DOHH2 (cell line): ENCODE measurements around the gene FAM53B.

Experiments
- H3F3A ChIP-seq: fragments of 200-600 bp; sonication (generic), shearing (Covaris generic); 2 replicates; pipeline ENCODE4 v1.6.0; 2016; ENCODE audit warnings: antibody characterized with exemption, mild to moderate bottlenecking; ENCODE audit not compliant: control insufficient read depth, insufficient read depth
- H3K27ac ChIP-seq: fragments of 200-600 bp; sonication (generic); 2 replicates; pipeline ENCODE4 v1.5.1; 2014; ENCODE audit warnings: low read depth, mild to moderate bottlenecking, low read length, moderate library complexity
- H3K27me3 ChIP-seq: fragments of 200-600 bp; sonication (generic); 2 replicates; pipeline ENCODE4 v1.6.1; 2014; ENCODE audit warnings: mild to moderate bottlenecking, low read length, mixed read lengths; ENCODE audit not compliant: control insufficient read depth
- H3K36me3 ChIP-seq: fragments of 200-600 bp; sonication (generic); 2 replicates; pipeline ENCODE4 v1.6.1; 2014; ENCODE audit warnings: mild to moderate bottlenecking, low read length, moderate library complexity, mixed read lengths; ENCODE audit not compliant: control insufficient read depth
- H3K4me1 ChIP-seq: fragments of 200-600 bp; sonication (generic); 2 replicates; pipeline ENCODE4 v1.6.1; 2014; ENCODE audit warnings: mild to moderate bottlenecking, low read length, mixed read lengths; ENCODE audit not compliant: control insufficient read depth
- H3K4me2 ChIP-seq: fragments of 200-600 bp; sonication (generic); 2 replicates; pipeline ENCODE4 v1.6.0; 2014; ENCODE audit warnings: mild to moderate bottlenecking, low read length, moderate library complexity
- H3K4me3 ChIP-seq: fragments of 200-600 bp; sonication (generic); 2 replicates; pipeline ENCODE4 v1.5.1; 2014; ENCODE audit warnings: mild to moderate bottlenecking, low read length, mixed read lengths
- H3K79me2 ChIP-seq: fragments of 200-600 bp; sonication (generic); 2 replicates; pipeline ENCODE4 v1.6.1; 2014; ENCODE audit warnings: mild to moderate bottlenecking, low read length, mixed read lengths; ENCODE audit not compliant: control insufficient read depth
- H3K9me2 ChIP-seq: fragments of 200-600 bp; sonication (generic); replicated peaks from 2 replicates; pipeline ENCODE4 v1.6.1; 2014; ENCODE audit warnings: mild to moderate bottlenecking, low read length, mixed read lengths; ENCODE audit not compliant: control insufficient read depth
- H3K9me3 ChIP-seq: fragments of 200-600 bp; sonication (generic); 2 replicates; pipeline ENCODE4 v1.6.1; 2014; ENCODE audit warnings: antibody characterized with exemption, low read length, mixed read lengths; ENCODE audit not compliant: control insufficient read depth, insufficient read depth
- H4K20me1 ChIP-seq: fragments of 200-600 bp; sonication (generic); 2 replicates; pipeline ENCODE4 v1.6.0; 2014; ENCODE audit warnings: low read depth, mild to moderate bottlenecking, antibody characterized with exemption, low read length, moderate library complexity; ENCODE audit not compliant: control insufficient read depth, insufficient read depth
- CTCF ChIP-seq: fragments of 200-600 bp; sonication (generic); IDR thresholded peaks from one replicate; pipeline ENCODE4 v1.5.1; 2014; ENCODE audit warnings: antibody characterized with exemption, mild to moderate bottlenecking, low read depth, low read length; ENCODE audit not compliant: poor library complexity, severe bottlenecking
- EZH2phosphoT487 ChIP-seq: fragments of 200-600 bp; sonication (generic); IDR thresholded peaks from 2 replicates; pipeline ENCODE4 v1.6.1; 2017; ENCODE audit warnings: borderline replicate concordance, mild to moderate bottlenecking, antibody characterized with exemption, low read length, moderate library complexity, mixed read lengths

FAM53B gene

DNA sequence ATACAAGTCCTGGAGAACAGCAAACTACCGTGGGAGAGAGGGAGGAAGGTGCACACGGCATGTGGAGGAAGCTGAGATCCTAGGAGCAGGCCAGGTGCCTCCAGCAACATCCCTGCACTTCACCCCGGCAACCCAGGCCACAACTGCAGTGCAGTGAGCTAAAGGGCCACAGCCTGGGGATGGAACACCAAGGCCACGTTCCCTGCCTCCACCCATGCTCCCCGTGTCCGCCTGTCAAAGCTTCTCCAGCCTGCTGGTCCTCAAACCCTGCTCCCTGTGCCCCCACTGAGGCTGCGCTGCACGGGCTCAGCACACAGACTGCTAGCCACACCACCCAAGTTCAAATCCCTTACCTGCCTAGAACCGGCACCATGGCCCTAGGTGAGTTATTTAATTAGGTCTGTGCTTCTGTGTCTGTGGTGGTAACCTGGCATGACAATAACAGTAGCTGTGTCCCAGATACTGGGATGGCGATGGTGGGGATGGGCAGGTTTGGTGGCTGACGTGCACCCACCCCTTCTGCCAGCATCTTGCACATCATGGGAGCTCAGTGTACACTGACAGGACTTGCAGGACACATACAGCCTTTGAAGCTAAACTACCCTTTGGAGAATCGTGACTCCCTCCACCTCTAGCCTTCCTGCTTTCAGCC, 85.5 kb downstream of the FAM53B start:
- H3K36me3 ChIP-seq = peaks cover 7% of the 10 kb centered on the region; the same call in 1 of the 2 replicates
- no peak overlapping the region for H3K4me2 ChIP-seq
- no peaks in the 10 kb centered on the region for H3K9me2 ChIP-seq
- no peaks in the 10 kb centered on the region; the same call in 1 of the 2 replicates for H3F3A ChIP-seq
- TF ChIP-seq EZH2phosphoT487 (no peak), CTCF (no peak)
- H3K79me2 ChIP-seq = peaks cover 36% of the 10 kb centered on the region
- H3K27me3 ChIP-seq = no peaks in the 10 kb centered on the region
- H3K4me1 ChIP-seq = no peaks in the 10 kb centered on the region
- no peak overlapping the region for H3K4me3 ChIP-seq
- peaks cover 10% of the 10 kb centered on the region for H4K20me1 ChIP-seq
- no peaks in the 10 kb centered on the region for H3K9me3 ChIP-seq
- no peak overlapping the region for H3K27ac ChIP-seq

DNA sequence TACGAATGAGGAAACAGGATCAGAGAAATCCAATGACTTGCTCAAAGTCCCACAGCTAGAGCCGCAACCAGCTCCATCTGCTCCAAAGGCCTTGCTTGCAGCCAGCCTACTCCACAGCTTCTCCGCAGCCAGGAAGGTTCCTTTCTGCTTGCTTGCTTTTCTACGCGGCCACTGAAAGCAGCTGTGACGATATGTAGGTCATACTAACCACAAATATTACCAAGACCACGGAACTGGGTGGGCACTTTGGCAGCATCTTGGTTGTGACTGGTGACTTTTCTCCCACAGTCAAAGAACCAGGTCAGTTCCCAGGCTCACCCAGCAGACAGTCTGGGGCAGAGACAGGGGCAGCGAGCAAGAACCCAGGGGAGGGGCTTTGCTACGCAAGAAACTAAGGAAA, 86.4 kb downstream of the FAM53B start:
- no peak overlapping the region for H3K4me2 ChIP-seq
- H3K27ac ChIP-seq = no peak overlapping the region
- no peaks in the 10 kb centered on the region for H3K9me3 ChIP-seq
- no peaks in the 10 kb centered on the region; the same call in 1 of the 2 replicates for H3F3A ChIP-seq
- TF ChIP-seq CTCF = no peak
- no peak for TF ChIP-seq EZH2phosphoT487
- H3K27me3 ChIP-seq = no peaks in the 10 kb centered on the region
- peaks cover 10% of the 10 kb centered on the region for H4K20me1 ChIP-seq
- peaks cover 29% of the 10 kb centered on the region for H3K79me2 ChIP-seq
- H3K4me1 ChIP-seq = no peaks in the 10 kb centered on the region
- H3K36me3 ChIP-seq = peaks cover 2% of the 10 kb centered on the region; the same call in 1 of the 2 replicates
- no peaks in the 10 kb centered on the region for H3K9me2 ChIP-seq
- H3K4me3 ChIP-seq = no peak overlapping the region

GRCh38 chr10:124656541-124656940, 87.6 kb downstream of the FAM53B start:
- H4K20me1 ChIP-seq = peaks cover 4% of the 10 kb centered on the region; the same call in 1 of the 2 replicates
- TF ChIP-seq EZH2phosphoT487 = no peak
- no peak for TF ChIP-seq CTCF

More at GRCh38 chr10:124656541-124656940, 87.6 kb downstream of the FAM53B start:
- Histone ChIP-seq H3K4me3 (no peak overlapping the region), H3K9me3 (no peaks in the 10 kb centered on the region), H3K4me2 (no peak overlapping the region), H3K27me3 (no peaks in the 10 kb centered on the region), H3K36me3 (peaks cover 10% of the 10 kb centered on the region; the same call in 1 of the 2 replicates), H3K79me2 (peaks cover 32% of the 10 kb centered on the region), H3K4me1 (peaks cover 10% of the 10 kb centered on the region), H3K9me2 (no peaks in the 10 kb centered on the region), H3F3A (no peaks in the 10 kb centered on the region; the same call in 1 of the 2 replicates), H3K27ac (no peak overlapping the region)
